ENCODE results near the gene LIMK1.
"Not testable (repeated sequence)": the region's sequence is repeated elsewhere in the genome, so short reads cannot be mapped to it uniquely, and the experiment has no call there.

LIMK1 gene
- total RNA-seq, result 12.6 to 16.5 reads per million in 2 donors

GRCh38 chr7:74083117-74083876 lies at the start of gene LIMK1:
Gene LIMK1 (plus strand): TSS chr7:74083804. CDS start chr7:74083991, 187 bp downstream.
- peak; percentile 72 to 81 (median 76) for DNase-seq

- no peak for DNase-seq
Measured at GRCh38 chr7:74037609-74038008, 46.0 kb upstream of the LIMK1 start.

GRCh38 chr7:74038194-74038961 lies 45.2 kb upstream of the LIMK1 start:
- no peak for DNase-seq

GRCh38 chr7:74039337-74039736 lies 44.3 kb upstream of the LIMK1 start:
- DNase-seq, result no peak

GRCh38 chr7:74040101-74040790 lies 43.4 kb upstream of the LIMK1 start:
- DNase-seq, result no peak

- DNase-seq, result no peak
Measured at GRCh38 chr7:74040791-74041520, 42.6 kb upstream of the LIMK1 start.

- no peak for DNase-seq
Measured at GRCh38 chr7:74042746-74043522, 40.7 kb upstream of the LIMK1 start.

- DNase-seq, result no peak
Measured at GRCh38 chr7:74043523-74043951, 40.1 kb upstream of the LIMK1 start.

- no peak for DNase-seq
Measured at GRCh38 chr7:74044366-74045350, 38.9 kb upstream of the LIMK1 start.

- DNase-seq, result not testable (repeated sequence)
Measured at GRCh38 chr7:74046581-74046980, 37.0 kb upstream of the LIMK1 start.

- no peak for DNase-seq
Measured at GRCh38 chr7:74047804-74048380, 35.7 kb upstream of the LIMK1 start.

- DNase-seq, result no peak
Measured at GRCh38 chr7:74048999-74049599, 34.5 kb upstream of the LIMK1 start.

- no peak for DNase-seq
Measured at GRCh38 chr7:74049997-74050798, 33.4 kb upstream of the LIMK1 start.

GRCh38 chr7:74051193-74051592 lies 32.4 kb upstream of the LIMK1 start:
- no peak for DNase-seq

- no peak for DNase-seq
Measured at GRCh38 chr7:74051629-74052410, 31.8 kb upstream of the LIMK1 start.

GRCh38 chr7:74052628-74053027 lies 31.0 kb upstream of the LIMK1 start:
- no peak for DNase-seq

GRCh38 chr7:74053589-74054186 lies 29.9 kb upstream of the LIMK1 start:
- DNase-seq, result no peak

Data from T-helper 2 cell (primary cell).